ENCODE data around the gene EME1. TPM values are rescaled to one million over a fixed set of nuclear protein-coding genes. Genes with fewer than 3 reads are reported as not detected.

EME1 gene
- total and polyA plus RNA-seq, 2 of the 13 experiments (the other 11 are each of a cell fraction or from before 2014, with no cell fraction given): 20.7 to 24.6 TPM

DNA sequence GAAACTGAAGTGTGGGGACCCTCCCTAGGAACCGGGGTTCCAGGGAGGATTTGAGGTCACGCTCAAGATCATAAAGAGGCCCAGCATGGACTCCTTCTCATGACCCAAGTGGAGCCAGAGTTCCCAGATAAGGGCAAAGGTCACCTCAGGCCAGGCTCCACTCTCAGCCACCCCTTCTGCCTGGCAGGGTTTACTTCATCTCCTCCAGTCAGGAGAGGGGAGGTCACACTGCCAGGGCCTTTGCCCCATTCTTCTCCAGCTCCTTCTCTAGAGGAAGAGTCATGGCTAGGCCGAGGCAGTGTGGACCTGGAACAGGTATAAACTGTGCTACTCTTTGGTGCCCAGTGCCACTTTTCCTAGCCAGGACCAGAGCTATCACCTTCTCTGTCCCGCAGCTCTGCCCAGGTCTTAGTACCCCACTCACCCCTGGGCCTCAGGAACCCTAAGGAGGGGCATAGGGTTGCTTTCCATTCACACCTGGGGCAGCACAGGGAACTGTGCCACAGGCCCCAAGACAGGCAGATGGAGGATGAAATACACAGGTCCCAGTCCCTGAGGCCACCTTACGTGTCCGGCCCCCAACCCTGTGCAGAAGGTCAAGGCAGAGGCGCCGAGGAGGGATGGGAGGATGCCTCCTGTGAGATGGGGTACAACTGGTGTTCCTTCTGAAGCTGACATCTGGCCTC is 52.1 kb downstream of the EME1 start (continued):
- TF ChIP-seq, protein P1, sequence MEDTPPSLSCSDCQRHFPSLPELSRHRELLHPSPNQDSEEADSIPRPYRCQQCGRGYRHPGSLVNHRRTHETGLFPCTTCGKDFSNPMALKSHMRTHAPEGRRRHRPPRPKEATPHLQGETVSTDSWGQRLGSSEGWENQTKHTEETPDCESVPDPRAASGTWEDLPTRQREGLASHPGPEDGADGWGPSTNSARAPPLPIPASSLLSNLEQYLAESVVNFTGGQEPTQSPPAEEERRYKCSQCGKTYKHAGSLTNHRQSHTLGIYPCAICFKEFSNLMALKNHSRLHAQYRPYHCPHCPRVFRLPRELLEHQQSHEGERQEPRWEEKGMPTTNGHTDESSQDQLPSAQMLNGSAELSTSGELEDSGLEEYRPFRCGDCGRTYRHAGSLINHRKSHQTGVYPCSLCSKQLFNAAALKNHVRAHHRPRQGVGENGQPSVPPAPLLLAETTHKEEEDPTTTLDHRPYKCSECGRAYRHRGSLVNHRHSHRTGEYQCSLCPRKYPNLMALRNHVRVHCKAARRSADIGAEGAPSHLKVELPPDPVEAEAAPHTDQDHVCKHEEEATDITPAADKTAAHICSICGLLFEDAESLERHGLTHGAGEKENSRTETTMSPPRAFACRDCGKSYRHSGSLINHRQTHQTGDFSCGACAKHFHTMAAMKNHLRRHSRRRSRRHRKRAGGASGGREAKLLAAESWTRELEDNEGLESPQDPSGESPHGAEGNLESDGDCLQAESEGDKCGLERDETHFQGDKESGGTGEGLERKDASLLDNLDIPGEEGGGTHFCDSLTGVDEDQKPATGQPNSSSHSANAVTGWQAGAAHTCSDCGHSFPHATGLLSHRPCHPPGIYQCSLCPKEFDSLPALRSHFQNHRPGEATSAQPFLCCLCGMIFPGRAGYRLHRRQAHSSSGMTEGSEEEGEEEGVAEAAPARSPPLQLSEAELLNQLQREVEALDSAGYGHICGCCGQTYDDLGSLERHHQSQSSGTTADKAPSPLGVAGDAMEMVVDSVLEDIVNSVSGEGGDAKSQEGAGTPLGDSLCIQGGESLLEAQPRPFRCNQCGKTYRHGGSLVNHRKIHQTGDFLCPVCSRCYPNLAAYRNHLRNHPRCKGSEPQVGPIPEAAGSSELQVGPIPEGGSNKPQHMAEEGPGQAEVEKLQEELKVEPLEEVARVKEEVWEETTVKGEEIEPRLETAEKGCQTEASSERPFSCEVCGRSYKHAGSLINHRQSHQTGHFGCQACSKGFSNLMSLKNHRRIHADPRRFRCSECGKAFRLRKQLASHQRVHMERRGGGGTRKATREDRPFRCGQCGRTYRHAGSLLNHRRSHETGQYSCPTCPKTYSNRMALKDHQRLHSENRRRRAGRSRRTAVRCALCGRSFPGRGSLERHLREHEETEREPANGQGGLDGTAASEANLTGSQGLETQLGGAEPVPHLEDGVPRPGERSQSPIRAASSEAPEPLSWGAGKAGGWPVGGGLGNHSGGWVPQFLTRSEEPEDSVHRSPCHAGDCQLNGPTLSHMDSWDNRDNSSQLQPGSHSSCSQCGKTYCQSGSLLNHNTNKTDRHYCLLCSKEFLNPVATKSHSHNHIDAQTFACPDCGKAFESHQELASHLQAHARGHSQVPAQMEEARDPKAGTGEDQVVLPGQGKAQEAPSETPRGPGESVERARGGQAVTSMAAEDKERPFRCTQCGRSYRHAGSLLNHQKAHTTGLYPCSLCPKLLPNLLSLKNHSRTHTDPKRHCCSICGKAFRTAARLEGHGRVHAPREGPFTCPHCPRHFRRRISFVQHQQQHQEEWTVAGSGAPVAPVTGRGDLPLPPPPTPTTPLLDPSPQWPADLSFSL (CRISPR knock-in tag; IDR thresholded peaks at IDR 0.05): no peak
- TF ChIP-seq FOXJ3 (CRISPR knock-in tag; IDR thresholded peaks at IDR 0.05; ENCODE audit: borderline replicate concordance): no peak
- TF ChIP-seq ZNF501 (CRISPR knock-in tag; IDR thresholded peaks at IDR 0.05): peak; percentile 45; the same call in 1 of the 2 replicates
- TF ChIP-seq EHMT2 (IDR thresholded peaks at IDR 0.05; ENCODE audit: borderline replicate concordance, low read depth, low read length): no peak
- 0 out of 2 replicates have a peak, but pooled peaks have one; percentile 2 for TF ChIP-seq TAF1 (CRISPR knock-in tag; IDR thresholded peaks at IDR 0.05)
- TF ChIP-seq U2AF2 (IDR thresholded peaks at IDR 0.05; ENCODE audit: low read depth, low read length): no peak
- TF ChIP-seq, protein P2, sequence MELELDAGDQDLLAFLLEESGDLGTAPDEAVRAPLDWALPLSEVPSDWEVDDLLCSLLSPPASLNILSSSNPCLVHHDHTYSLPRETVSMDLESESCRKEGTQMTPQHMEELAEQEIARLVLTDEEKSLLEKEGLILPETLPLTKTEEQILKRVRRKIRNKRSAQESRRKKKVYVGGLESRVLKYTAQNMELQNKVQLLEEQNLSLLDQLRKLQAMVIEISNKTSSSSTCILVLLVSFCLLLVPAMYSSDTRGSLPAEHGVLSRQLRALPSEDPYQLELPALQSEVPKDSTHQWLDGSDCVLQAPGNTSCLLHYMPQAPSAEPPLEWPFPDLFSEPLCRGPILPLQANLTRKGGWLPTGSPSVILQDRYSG (CRISPR knock-in tag; IDR thresholded peaks at IDR 0.05): peak; percentile 39; the same call in 1 of the 2 replicates
- TF ChIP-seq ZEB1 (IDR thresholded peaks at IDR 0.05; ENCODE audit: insufficient replicate concordance, low read depth): no peak
- TF ChIP-seq ZNF816 (CRISPR knock-in tag; IDR thresholded peaks at IDR 0.05; ENCODE audit: borderline replicate concordance): no peak
- no peak for TF ChIP-seq NFE2 (CRISPR knock-in tag; IDR thresholded peaks at IDR 0.05)
- TF ChIP-seq MLLT10 (CRISPR knock-in tag; IDR thresholded peaks at IDR 0.05): no peak
- no peak for TF ChIP-seq ZNF891 (CRISPR knock-in tag; IDR thresholded peaks at IDR 0.05)
- no peak for TF ChIP-seq PCBP2 (optimal IDR thresholded peaks at IDR 0.05; ENCODE audit: low read depth, low read length, poor library complexity, severe bottlenecking)
- no peak for TF ChIP-seq ZNF121 (CRISPR knock-in tag; IDR thresholded peaks at IDR 0.05)
- TF ChIP-seq, protein P3, sequence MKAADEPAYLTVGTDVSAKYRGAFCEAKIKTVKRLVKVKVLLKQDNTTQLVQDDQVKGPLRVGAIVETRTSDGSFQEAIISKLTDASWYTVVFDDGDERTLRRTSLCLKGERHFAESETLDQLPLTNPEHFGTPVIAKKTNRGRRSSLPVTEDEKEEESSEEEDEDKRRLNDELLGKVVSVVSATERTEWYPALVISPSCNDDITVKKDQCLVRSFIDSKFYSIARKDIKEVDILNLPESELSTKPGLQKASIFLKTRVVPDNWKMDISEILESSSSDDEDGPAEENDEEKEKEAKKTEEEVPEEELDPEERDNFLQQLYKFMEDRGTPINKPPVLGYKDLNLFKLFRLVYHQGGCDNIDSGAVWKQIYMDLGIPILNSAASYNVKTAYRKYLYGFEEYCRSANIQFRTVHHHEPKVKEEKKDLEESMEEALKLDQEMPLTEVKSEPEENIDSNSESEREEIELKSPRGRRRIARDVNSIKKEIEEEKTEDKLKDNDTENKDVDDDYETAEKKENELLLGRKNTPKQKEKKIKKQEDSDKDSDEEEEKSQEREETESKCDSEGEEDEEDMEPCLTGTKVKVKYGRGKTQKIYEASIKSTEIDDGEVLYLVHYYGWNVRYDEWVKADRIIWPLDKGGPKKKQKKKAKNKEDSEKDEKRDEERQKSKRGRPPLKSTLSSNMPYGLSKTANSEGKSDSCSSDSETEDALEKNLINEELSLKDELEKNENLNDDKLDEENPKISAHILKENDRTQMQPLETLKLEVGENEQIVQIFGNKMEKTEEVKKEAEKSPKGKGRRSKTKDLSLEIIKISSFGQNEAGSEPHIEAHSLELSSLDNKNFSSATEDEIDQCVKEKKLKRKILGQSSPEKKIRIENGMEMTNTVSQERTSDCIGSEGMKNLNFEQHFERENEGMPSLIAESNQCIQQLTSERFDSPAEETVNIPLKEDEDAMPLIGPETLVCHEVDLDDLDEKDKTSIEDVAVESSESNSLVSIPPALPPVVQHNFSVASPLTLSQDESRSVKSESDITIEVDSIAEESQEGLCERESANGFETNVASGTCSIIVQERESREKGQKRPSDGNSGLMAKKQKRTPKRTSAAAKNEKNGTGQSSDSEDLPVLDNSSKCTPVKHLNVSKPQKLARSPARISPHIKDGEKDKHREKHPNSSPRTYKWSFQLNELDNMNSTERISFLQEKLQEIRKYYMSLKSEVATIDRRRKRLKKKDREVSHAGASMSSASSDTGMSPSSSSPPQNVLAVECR (CRISPR knock-in tag; IDR thresholded peaks at IDR 0.05; ENCODE audit: borderline replicate concordance): no peak
- 0 out of 2 replicates have a peak, but pooled peaks have one; percentile 18 for TF ChIP-seq ZNF713 (CRISPR knock-in tag; IDR thresholded peaks at IDR 0.05)
- TF ChIP-seq PHF20 (CRISPR knock-in tag; IDR thresholded peaks at IDR 0.05): 0 out of 2 replicates have a peak, but pooled peaks have one; percentile 7
- TF ChIP-seq ZNF10 (CRISPR knock-in tag; IDR thresholded peaks at IDR 0.05; ENCODE audit: borderline replicate concordance, low read depth): no peak
